Mesenchymal stem cell (in vitro differentiated cells and primary cell): ENCODE measurements around the gene CD151.

ENCODE experiments used
- DNase-seq: peaks from one replicate; pipeline ENCODE4 v3.0.0-alpha.2; 2013
- H2AFZ ChIP-seq: one replicate; pipeline ENCODE4 v1.6.1; 2013; ENCODE audit warnings: low read depth, mild to moderate bottlenecking, control low read depth, inconsistent platforms, low read length, moderate library complexity
- H2AK5ac ChIP-seq: 2 replicates; pipeline ENCODE4 v1.6.1; 2013; ENCODE audit warnings: low read length, moderate library complexity, mild to moderate bottlenecking, inconsistent platforms; ENCODE audit not compliant: severe bottlenecking
- H2BK120ac ChIP-seq: one replicate; pipeline ENCODE4 v1.6.1; 2013; ENCODE audit warnings: low read depth, mild to moderate bottlenecking, inconsistent platforms, low read length, moderate library complexity
- H2BK12ac ChIP-seq, 2 experiments: one replicate each; pipeline ENCODE4 v1.6.1; 2013; ENCODE audit warnings: inconsistent platforms in 2 of 2, low read length in 2 of 2, mild to moderate bottlenecking in 2 of 2, moderate library complexity in 2 of 2, control low read depth in 1 of 2
- H2BK15ac ChIP-seq: one replicate; pipeline ENCODE4 v1.6.1; 2013; ENCODE audit warnings: mild to moderate bottlenecking, low read depth, inconsistent platforms; ENCODE audit not compliant: poor library complexity, severe bottlenecking
- H2BK5ac ChIP-seq: 2 replicates; pipeline ENCODE4 v1.6.1; 2013; ENCODE audit warnings: low read depth, mild to moderate bottlenecking, low read length, control low read depth, inconsistent platforms; ENCODE audit not compliant: poor library complexity, severe bottlenecking
- H3K14ac ChIP-seq, 2 experiments: one replicate each; pipeline ENCODE4 v1.6.1; 2013; ENCODE audit warnings: inconsistent platforms in 2 of 2, low read length in 2 of 2, control low read depth in 1 of 2, mild to moderate bottlenecking in 1 of 2, moderate library complexity in 1 of 2
- H3K18ac ChIP-seq, 2 experiments: one replicate each; pipeline ENCODE4 v1.6.1; 2013; ENCODE audit warnings: inconsistent platforms in 2 of 2, low read length in 2 of 2, control low read depth in 1 of 2, low read depth in 1 of 2, mild to moderate bottlenecking in 1 of 2
- H3K23ac ChIP-seq, 2 experiments: one replicate each; pipeline ENCODE4 v1.6.1; 2013; ENCODE audit warnings: inconsistent platforms in 2 of 2, low read length in 2 of 2, mild to moderate bottlenecking in 2 of 2, moderate library complexity in 2 of 2, control low read depth in 1 of 2
- H3K27ac ChIP-seq: 2 replicates; pipeline ENCODE4 v1.5.1; 2013; ENCODE audit warnings: mild to moderate bottlenecking, moderate library complexity, low read length, control low read depth, inconsistent platforms; ENCODE audit not compliant: poor library complexity, severe bottlenecking
- H3K27me3 ChIP-seq, 2 experiments: 2 replicates each; pipeline versions ENCODE4 v1.6.1 to v1.7.0; 2013; ENCODE audit warnings: low read length in 2 of 2, mild to moderate bottlenecking in 2 of 2, moderate library complexity in 2 of 2, control low read depth in 1 of 2, inconsistent platforms in 1 of 2; ENCODE audit not compliant: control insufficient read depth in 1 of 2, insufficient read depth in 1 of 2
- H3K36me3 ChIP-seq, 2 experiments: 2 replicates each; pipeline versions ENCODE4 v1.6.1 to v1.7.0; 2013; ENCODE audit warnings: low read length in 2 of 2, control low read depth in 1 of 2, inconsistent platforms in 1 of 2, low read depth in 1 of 2, mild to moderate bottlenecking in 1 of 2; ENCODE audit not compliant: insufficient read depth in 2 of 2, control insufficient read depth in 1 of 2
- H3K4ac ChIP-seq, 2 experiments: one replicate each; pipeline ENCODE4 v1.6.1; 2013; ENCODE audit warnings: inconsistent platforms in 2 of 2, low read length in 2 of 2, mild to moderate bottlenecking in 2 of 2, moderate library complexity in 2 of 2, control low read depth in 1 of 2, low read depth in 1 of 2
- H3K4me1 ChIP-seq: 2 replicates; pipeline ENCODE4 v1.6.1; 2013; ENCODE audit warnings: low read depth, low read length, control low read depth; ENCODE audit not compliant: control insufficient read depth, insufficient read depth
- H3K4me2 ChIP-seq: 2 replicates; pipeline ENCODE4 v1.6.1; 2013; ENCODE audit warnings: low read length, mild to moderate bottlenecking, inconsistent platforms; ENCODE audit not compliant: poor library complexity, severe bottlenecking
- H3K4me3 ChIP-seq, 2 experiments: 2 replicates each; pipeline versions ENCODE4 v1.5.1 to v1.7.0; 2013; ENCODE audit warnings: low read length in 2 of 2, mild to moderate bottlenecking in 2 of 2, control low read depth in 1 of 2, low read depth in 1 of 2; ENCODE audit not compliant: insufficient read depth in 1 of 2
- H3K79me1 ChIP-seq: replicated peaks from 2 replicates; pipeline ENCODE4 v1.6.1; 2013; ENCODE audit warnings: mild to moderate bottlenecking, control low read depth, low read length, inconsistent platforms; ENCODE audit not compliant: poor library complexity, severe bottlenecking
- H3K9ac ChIP-seq: 2 replicates; pipeline ENCODE4 v1.7.0; 2013; ENCODE audit warnings: mild to moderate bottlenecking, low read length, moderate library complexity
- H3K9me3 ChIP-seq: 2 replicates; pipeline ENCODE4 v1.7.0; 2013; ENCODE audit warnings: mild to moderate bottlenecking, low read length; ENCODE audit not compliant: control insufficient read depth
- H4K8ac ChIP-seq: one replicate; pipeline ENCODE4 v1.6.1; 2013; ENCODE audit warnings: inconsistent platforms, mild to moderate bottlenecking, low read length, moderate library complexity
- H4K91ac ChIP-seq: one replicate; pipeline ENCODE4 v1.6.1; 2013; ENCODE audit warnings: mild to moderate bottlenecking, low read length, inconsistent platforms
- WGBS: methylation state at CpG from one replicate; pipeline ENCODE4 v1.1.7; 2013; ENCODE audit warnings: mixed read lengths; 5-methylcytosine and 5-hydroxymethylcytosine counted together

The CD151 gene

GRCh38 chr11:824942-825341 is 7.8 kb upstream of the CD151 start:
- Histone ChIP-seq H3K4me3 (no peak overlapping the region), H3K23ac (no peak overlapping the region), H3K36me3 (peaks cover 25 to 48% of the 10 kb centered on the region in 2 experiments), H3K4me1 (peaks cover 67% of the 10 kb centered on the region), H3K4ac (no peak overlapping the region), H3K27me3 (peaks cover 0 to 17% of the 10 kb centered on the region in 2 experiments), H3K18ac (no peak overlapping the region), H3K9ac (no peak overlapping the region), H2BK5ac (no peak overlapping the region), H3K79me1 (peaks cover 20% of the 10 kb centered on the region), H2BK120ac (no peak overlapping the region), H2AFZ (no peak overlapping the region), H3K4me2 (no peak overlapping the region), H2AK5ac (no peak overlapping the region), H2BK12ac (no peak overlapping the region), H3K14ac (no peak overlapping the region), H3K27ac (no peak overlapping the region), H3K9me3 (no peaks in the 10 kb centered on the region), H4K91ac (no peak overlapping the region), H2BK15ac (no peak overlapping the region), H4K8ac (no peak overlapping the region)
- WGBS, result 88% methylated on average over 11 of the region's 11 CpGs
- no peak for DNase-seq

GRCh38 chr11:825366-826226 is 7.2 kb upstream of the CD151 start:
- no peak overlapping the region for H3K23ac ChIP-seq
- no peak overlapping the region for H2AK5ac ChIP-seq
- H2BK5ac ChIP-seq, result no peak overlapping the region
- 92% methylated on average over 9 of the region's 12 CpGs for WGBS
- no peak overlapping the region for H3K4me2 ChIP-seq
- no peak overlapping the region for H2BK12ac ChIP-seq
- H3K4ac ChIP-seq, result no peak overlapping the region
- H4K91ac ChIP-seq, result no peak overlapping the region
- no peak overlapping the region for H4K8ac ChIP-seq
- no peak overlapping the region for H3K9ac ChIP-seq
- H3K27ac ChIP-seq, result no peak overlapping the region
- peaks cover 67% of the 10 kb centered on the region for H3K4me1 ChIP-seq
- H3K27me3 ChIP-seq, result peaks cover 0 to 17% of the 10 kb centered on the region in 2 experiments
- H3K18ac ChIP-seq, result no peak overlapping the region
- no peak overlapping the region for H3K14ac ChIP-seq
- H2BK15ac ChIP-seq, result no peak overlapping the region
- no peak for DNase-seq
- H3K79me1 ChIP-seq, result peaks cover 19% of the 10 kb centered on the region
- H3K4me3 ChIP-seq, result no peak overlapping the region
- H2BK120ac ChIP-seq, result no peak overlapping the region
- H3K36me3 ChIP-seq, result peaks cover 25 to 48% of the 10 kb centered on the region in 2 experiments
- H2AFZ ChIP-seq, result no peak overlapping the region
- no peaks in the 10 kb centered on the region for H3K9me3 ChIP-seq

- Histone ChIP-seq H3K79me1 (peaks cover 17% of the 10 kb centered on the region), H3K9ac (no peak overlapping the region), H3K9me3 (no peaks in the 10 kb centered on the region), H3K4me1 (peaks cover 67% of the 10 kb centered on the region), H3K23ac (no peak overlapping the region), H2BK5ac (no peak overlapping the region), H2BK15ac (no peak overlapping the region), H3K14ac (no peak overlapping the region), H2AK5ac (no peak overlapping the region), H4K91ac (no peak overlapping the region), H4K8ac (no peak overlapping the region), H3K36me3 (peaks cover 25 to 45% of the 10 kb centered on the region in 2 experiments), H3K4me3 (no peak overlapping the region), H3K4ac (no peak overlapping the region), H2BK120ac (no peak overlapping the region), H2AFZ (no peak overlapping the region), H3K27ac (no peak overlapping the region), H3K27me3 (peaks cover 0 to 17% of the 10 kb centered on the region in 2 experiments), H3K18ac (no peak overlapping the region), H3K4me2 (no peak overlapping the region), H2BK12ac (no peak overlapping the region)
- 90% methylated on average over 8 of the region's 9 CpGs for whole genome bisulfite sequencing
- no peak for DNase-seq
These were observed 6.5 kb upstream of the CD151 start for GRCh38 chr11:826227-826621.

GRCh38 chr11:826836-827145 is 6.0 kb upstream of the CD151 start:
- H3K79me1 ChIP-seq, result peaks cover 15% of the 10 kb centered on the region
- H4K91ac ChIP-seq, result no peak overlapping the region
- H2BK15ac ChIP-seq, result no peak overlapping the region
- H3K27me3 ChIP-seq, result peaks cover 0 to 17% of the 10 kb centered on the region in 2 experiments
- H3K36me3 ChIP-seq, result peaks cover 25 to 39% of the 10 kb centered on the region in 2 experiments
- peak overlapping the region; percentile 84 for H3K4me2 ChIP-seq
- no peak overlapping the region for H3K23ac ChIP-seq
- H3K4me1 ChIP-seq, result peaks cover 67% of the 10 kb centered on the region
- H3K9me3 ChIP-seq, result no peaks in the 10 kb centered on the region
- no peak overlapping the region for H3K4ac ChIP-seq
- no peak overlapping the region for H3K9ac ChIP-seq
- H2BK12ac ChIP-seq, result no peak overlapping the region
- WGBS, result 6% methylated on average over 11 of the region's 22 CpGs
- H4K8ac ChIP-seq, result no peak overlapping the region
- no peak overlapping the region for H2AFZ ChIP-seq
- H2BK5ac ChIP-seq, result no peak overlapping the region
- no peak overlapping the region for H3K14ac ChIP-seq
- H2AK5ac ChIP-seq, result no peak overlapping the region
- H3K18ac ChIP-seq, result no peak overlapping the region
- DNase-seq, result no peak
- H3K4me3 ChIP-seq, result peak overlapping the region; percentile 47
- H2BK120ac ChIP-seq, result no peak overlapping the region
- no peak overlapping the region for H3K27ac ChIP-seq
